ENCODE measurements around the gene ZNF236.
A peak's percentile ranks its signal among the peaks of the same experiment; 100 is the strongest.
"Not testable (repeated sequence)": the region's sequence is repeated elsewhere in the genome, so short reads cannot be mapped to it uniquely, and the experiment has no call there.

ZNF236 gene

DNA sequence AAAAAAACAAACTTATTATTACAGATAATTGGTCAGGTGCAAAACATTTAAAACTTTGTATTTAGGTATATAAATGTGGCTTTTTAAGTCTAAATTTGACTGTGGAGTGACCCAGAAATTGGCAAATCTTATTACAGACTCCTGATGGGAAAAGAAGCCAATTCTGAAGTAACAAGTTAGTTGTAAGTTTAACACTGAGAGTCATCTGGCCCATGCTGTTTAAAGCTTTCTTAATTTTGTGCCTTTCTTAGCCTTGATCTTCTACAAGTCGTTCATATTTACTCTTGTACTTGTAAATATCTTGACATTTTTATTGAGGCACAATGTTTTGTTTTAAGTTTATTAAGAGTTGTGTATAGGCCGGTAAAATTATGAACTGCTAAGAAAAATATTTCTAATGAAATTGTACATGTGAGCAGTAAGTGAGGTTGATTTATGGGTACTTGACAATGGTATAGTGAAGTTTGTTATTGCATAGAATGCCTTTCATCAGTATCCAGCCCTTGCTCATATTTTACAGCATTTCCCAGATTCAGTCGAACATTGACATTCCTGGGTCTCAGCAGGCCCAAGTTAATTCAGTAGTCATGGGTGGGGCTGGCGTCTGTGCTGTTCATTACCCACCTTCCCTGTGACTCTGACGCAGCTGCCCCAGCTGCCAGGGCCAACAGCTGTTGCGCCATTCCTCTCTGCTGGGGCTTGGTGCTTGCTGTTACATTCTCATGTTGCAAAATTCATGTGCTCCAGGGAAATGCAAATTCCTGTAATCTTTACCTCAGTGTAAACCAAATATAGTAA lies 121.4 kb downstream of the ZNF236 start:
- TF ChIP-seq CTCF (IDR thresholded peaks at IDR 0.05) (no peak), ZFX (IDR thresholded peaks at IDR 0.05; ENCODE audit: borderline replicate concordance) (no peak)
- H3K27ac ChIP-seq = no peak overlapping the region

- H3K27ac ChIP-seq = not testable (repeated sequence)
Measured at GRCh38 chr18:76944346-76944745, 122.0 kb downstream of the ZNF236 start.

DNA sequence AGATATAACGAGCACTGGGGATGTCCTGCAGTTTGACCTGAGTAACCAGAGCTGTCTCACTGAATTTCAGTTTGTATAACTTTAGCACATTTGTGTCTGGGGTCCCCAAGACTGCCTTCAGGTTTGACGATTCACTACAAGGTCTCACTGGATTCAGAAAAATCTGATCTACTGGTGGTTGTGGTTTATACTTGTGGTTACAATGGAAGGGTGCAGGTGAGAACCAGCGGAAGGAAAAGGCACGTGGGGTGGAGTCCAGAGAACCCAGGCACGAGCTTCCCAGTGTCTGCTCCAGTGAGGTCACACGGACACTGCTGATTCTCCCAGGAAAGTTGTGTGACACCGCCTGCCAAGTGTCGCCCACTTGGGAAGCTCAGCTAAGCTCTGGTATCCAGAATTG lies 126.0 kb downstream of the ZNF236 start:
- TF ChIP-seq CTCF (IDR thresholded peaks at IDR 0.05) = no peak
- no peak overlapping the region for H3K27ac ChIP-seq

- no peak for TF ChIP-seq CTCF (IDR thresholded peaks at IDR 0.05)
- no peak for TF ChIP-seq ZFX (IDR thresholded peaks at IDR 0.05; ENCODE audit: borderline replicate concordance)
- H3K27ac ChIP-seq = no peak overlapping the region
Measured at GRCh38 chr18:76951456-76952247, 129.3 kb downstream of the ZNF236 start.

DNA sequence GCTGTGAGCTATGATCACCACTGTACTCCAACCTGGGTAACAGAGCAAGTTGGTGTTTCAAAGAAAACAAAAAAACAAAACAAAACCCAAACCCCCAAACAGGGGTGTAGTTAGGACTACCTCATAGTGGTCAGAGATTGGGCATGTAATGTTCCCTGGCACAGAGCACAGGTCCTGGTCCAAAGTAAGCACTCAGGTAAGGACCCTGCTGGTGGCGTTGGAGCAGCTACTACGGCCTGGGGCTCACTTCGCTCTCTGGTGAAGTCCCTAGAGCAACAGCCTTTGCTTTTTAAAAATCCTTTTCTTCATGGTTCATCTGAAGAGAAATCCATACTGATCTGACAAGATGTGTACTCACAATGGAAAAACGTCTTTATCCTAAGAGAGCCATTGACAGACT lies 130.4 kb downstream of the ZNF236 start:
- no peak overlapping the region for H3K27ac ChIP-seq
- TF ChIP-seq CTCF (IDR thresholded peaks at IDR 0.05) (no peak), ZFX (IDR thresholded peaks at IDR 0.05; ENCODE audit: borderline replicate concordance) (no peak)

- 0 out of 2 replicates have a peak overlapping the region, but pooled peaks have one; percentile 10 for H3K27ac ChIP-seq
Measured at GRCh38 chr18:76953156-76953555, 130.8 kb downstream of the ZNF236 start.

More at GRCh38 chr18:76953156-76953555, 130.8 kb downstream of the ZNF236 start:
- TF ChIP-seq ZFX (IDR thresholded peaks at IDR 0.05; ENCODE audit: borderline replicate concordance) (no peak), CTCF (IDR thresholded peaks at IDR 0.05) (no peak)

Data from 22Rv1 (cell line).